HG03460 (cell line): ENCODE measurements around the gene LMAN1.

Experiments used
- ATAC-seq: cut with Tn5 transposase; IDR thresholded peaks from one replicate; pipeline ENCODE4 v1.9.1; 2021; ENCODE audit not compliant: unreplicated experiment

The LMAN1 gene

DNA sequence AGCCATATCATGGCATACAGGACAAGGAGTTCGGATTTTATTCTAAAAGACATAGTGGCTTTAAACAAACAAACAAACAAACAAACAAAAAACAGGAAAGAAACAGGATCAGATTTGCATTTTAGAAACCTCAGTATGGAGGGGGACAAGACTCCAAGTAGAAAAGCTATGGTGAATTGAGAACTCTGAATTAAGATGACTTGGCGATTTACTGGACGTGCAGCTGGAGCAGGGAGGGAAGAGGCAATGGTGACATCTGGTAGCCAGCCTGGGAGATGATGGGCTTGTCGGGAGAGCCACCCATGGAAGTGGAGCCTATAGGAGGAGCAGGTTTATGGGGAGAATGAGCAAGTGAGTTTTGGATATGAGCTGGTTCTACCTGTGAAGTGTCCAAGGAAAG, 53.8 kb downstream of the LMAN1 start:
- ATAC-seq: no peak

DNA sequence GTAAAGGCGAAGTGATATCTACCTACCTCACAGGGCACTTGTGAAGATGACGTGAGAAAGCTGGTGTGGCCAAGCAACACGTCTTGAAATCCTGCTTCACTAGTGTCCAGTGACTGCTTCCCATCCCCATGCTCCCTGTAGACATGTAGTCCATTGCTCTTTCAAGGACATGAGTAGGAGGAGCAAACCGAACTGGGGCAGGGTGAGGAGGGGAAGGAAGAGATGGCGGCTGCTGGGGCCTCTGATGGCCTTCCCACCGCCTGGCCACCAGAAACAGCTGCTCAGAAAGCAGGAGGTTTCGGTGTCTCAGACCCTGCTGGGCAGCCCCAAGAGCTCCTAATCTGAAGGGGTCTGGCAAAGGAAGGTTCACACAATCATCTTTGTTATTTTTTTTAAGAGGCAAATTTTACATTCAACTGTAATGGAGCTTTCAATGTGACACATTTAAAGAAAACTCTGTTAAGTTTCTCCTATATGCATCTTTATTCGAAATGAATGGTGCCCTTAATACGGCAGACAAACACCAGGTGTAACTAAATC, 55.3 kb downstream of the LMAN1 start:
- no peak for ATAC-seq

DNA sequence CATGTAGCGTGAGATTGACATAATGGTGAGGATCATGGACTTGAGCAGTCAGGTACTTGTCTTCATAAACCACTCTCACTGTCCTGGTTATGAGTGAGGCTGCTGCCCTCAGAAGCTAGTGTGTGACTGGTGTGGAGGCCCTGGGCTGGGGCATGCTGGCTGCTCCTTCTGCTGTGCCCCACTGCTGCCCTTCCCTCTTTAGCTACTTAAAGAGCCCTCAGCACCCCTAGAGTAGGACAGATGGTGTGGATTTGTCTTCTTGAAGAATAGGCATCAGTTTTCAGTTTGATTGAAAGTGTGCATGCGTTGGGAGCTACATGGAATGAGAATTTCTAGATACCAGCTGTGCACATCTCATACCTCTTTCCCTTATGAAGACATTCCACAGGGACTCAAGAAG, 56.1 kb downstream of the LMAN1 start:
- no peak for ATAC-seq

DNA sequence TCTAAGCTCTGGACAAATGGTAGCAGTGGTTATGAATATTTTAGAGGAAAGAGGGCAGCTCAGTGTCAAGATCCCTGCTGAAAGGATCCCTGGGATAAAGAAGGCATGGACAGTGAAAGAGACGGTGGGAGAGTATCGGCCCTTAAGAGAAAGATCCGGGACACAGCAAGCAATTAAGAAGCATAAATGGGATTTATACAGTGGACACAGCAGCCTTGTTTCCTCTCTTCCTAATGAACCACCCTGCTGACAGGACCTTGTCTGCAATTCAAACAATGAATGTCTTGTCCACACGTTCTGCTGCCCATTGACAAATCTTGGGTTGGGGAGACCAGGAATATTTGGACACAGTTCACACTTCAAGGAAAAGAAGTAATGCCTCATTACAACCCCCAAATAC, 57.1 kb downstream of the LMAN1 start:
- no peak for ATAC-seq

DNA sequence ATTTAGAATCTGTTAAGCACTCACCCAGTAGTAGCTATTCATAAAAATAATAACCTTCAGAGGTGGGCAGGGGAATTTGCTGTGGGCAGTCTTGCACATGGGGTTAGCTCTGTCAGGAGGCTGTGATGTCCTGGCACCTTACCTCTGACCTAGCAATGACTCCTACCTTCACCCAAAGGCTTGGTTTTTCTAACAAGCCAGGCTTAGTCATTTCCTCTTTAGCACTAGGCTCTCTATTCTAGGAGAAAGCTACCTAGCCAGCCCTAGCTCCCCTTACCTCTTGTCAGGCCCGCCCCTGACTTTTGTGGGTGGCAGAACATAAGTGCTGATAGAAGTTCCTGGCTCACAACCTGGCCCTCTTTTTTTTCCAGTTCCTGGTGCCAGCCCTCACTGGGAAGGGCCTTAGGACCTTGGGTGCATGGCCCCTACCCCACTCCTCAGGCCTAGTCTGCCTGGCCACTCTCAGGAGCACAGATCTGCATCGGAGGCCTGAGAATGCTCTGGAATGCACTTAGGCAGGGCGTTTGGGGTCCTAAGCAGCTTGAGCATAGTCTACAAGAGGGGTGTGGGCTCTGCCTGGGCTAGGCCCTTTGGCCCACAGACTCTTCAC, 58.3 kb downstream of the LMAN1 start:
- ATAC-seq: no peak

DNA sequence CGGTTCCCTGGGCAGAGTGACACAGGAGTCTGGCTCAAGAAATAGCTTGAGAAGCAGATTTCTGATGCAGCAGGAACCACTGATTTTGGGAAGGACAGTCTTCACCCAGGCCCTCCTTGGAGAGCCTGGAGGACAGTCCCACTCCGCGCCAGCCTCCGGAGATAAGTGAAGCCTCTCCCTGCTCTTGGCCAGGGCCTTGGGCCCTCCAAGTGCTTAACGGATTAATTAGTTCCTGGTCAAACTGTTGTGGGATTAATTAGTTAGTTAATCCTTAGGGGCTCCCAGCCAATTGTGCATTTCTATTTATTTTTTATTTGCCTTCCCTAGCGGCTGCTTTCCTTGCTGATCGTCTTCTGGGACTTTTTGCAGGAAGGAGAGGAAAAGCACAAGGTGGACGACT, 60.2 kb downstream of the LMAN1 start:
- ATAC-seq: no peak

DNA sequence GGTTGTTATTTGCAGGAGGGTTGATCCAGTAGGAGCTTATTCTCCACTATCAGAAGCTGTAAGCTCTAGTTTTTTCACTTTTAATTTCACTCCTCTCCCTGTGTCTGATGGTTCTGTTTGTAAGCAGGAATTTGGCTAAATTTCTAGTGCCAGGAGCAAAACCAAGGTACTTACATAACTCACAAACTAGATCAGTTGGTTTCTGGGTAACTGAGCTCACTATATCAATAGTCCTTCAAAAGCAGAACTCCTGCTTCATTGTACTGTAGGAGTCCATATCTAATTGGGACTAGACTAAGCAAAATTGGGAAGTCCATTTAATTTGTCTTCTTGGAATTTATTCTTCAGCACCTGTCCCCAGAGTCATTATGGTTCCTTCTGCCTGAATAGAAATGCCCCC, 65.7 kb downstream of the LMAN1 start:
- ATAC-seq: no peak

DNA sequence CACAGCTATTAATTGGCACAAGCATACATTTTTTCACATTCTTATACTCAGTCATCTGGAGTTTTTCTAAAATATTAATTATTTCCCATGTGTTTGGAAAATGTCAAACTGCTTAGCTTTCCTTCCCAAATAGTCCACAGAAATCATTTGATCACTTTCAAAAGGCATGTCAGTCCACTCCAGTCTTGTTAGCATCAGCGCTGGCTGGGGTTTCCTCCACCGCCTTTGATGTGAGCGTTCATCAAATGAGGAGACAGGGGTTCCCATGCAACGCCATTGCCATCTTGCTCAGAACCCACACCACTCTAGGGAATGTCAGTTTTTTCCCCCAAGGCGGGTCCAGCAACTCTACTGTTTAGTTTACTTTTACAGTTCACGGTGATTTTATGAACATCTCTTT, 72.7 kb downstream of the LMAN1 start:
- no peak for ATAC-seq

DNA sequence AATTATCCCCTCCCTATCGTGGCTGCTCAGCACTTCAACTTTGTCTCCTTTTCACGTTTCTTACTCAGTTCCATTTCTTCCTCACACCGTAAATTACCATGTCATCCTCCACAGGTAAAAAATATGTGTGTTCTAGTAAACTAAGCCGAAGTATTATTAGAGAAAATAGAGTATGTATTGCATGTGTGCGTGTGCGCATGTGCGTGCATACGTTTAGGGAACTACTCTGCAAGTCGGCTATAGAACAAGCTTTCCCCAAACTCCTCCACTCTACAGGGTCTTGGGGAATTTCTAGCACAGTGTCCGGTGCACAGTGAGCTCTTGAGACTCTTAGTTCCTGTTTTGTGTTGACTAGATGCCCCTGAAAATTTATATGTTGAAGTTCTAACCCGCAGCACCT, 76.7 kb downstream of the LMAN1 start:
- no peak for ATAC-seq

DNA sequence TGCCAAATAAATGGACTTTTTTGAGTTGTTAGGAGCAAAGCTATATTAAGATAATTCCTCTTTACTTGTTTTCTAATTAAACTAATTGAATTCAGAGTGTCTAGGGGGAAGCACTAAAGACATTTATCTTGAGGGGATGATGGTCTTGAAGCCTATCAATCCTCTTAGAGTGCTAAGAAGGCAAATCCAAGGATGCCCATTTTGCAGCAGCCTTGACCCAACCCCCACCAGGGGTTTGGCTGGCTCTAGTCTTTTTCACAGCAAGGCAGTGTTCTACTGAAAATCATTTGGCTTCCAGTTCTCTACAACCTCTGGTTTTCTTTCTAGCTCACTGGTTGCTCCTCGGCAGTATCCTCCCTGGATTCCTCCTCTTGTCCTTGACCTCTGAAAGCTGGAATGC, 79.3 kb downstream of the LMAN1 start:
- ATAC-seq: no peak

DNA sequence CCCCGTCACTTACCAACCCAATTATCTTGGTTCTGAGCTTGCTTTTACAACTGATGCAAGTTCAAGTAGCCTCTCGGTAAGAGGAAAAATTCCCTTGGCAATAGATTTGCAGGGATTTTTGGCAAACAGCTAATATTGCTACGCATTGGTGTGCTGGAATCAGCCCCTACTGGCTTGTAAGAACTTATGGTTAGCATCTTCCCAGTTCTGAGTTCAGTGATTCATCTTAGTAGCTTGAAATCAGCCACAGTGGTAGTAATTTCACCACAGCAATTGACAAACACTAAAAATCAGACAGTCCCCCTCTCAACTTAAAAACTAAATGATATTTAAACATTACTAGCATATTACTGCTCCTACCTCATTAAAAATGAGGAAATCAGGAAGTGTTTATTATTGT, 79.9 kb downstream of the LMAN1 start:
- no peak for ATAC-seq

DNA sequence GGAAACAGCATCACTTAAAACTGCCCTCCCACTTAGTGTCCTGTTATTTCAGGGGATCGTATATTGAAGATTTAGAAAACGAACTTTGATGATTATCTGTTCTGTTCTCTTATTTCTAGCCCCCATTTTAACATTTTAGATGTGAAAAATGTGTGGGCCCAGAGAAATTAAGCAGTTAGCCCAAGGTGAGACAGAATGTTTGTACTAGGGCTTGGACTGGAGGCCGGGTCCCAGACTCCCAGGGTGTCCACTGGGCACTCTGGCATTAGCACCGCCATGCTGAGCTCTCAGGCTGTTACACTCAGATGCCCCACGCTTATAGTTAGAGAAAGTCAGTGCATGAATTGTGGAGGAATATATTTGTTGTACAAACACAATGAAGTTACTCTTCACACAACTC, 80.3 kb downstream of the LMAN1 start:
- ATAC-seq: no peak
